ENCODE measurements around the gene CCDC60.

CCDC60 gene

DNA sequence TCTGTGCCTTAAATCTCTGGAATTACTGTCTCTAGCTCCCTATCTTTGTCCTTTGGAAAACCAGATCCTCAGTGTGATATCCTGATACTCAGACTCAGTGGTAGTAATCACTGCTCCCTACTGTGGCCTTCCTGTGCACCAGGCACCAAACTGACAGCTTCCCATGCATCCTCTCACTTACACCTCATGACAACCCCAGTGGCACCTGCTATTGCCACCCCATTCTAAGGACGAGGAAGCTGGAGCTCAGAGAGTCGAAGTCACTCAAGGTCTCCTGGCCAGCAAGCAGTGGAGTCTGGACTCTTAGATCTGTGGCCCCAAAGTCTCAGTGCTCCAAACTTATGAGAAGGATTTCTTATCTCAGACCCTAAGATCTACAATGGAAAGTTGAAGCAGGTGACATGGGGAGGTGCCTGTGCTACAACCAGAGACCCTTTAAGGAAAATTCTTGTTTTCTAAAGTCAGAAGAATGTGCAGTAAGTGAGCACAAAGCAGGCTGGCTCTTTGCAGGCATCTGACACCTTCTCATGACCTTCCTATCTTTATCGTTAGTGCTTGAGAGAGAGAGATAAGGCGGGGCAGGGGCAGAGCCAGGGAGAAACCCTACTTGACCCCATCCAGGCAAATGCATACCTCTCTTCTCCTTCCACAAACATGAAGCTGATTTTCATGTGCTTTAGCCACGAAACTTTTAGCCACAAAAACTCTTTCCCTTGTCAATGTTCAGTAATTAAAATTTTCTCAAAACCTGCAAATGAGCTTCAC lies 47.1 kb downstream of the CCDC60 start:
- Histone ChIP-seq H3K4ac (ENCODE audit: low read depth, low read length) (no peak overlapping the region), H2BK5ac (ENCODE audit: low read length) (no peak overlapping the region), H3K4me3 (ENCODE audit: low read length) (no peak overlapping the region), H3K27me3 (ENCODE audit: insufficient read depth, low read length, poor library complexity) (no peaks in the 10 kb centered on the region), H3K27ac (ENCODE audit: low read depth, low read length) (no peak overlapping the region), H3K56ac (ENCODE audit: low read length) (no peak overlapping the region), H3K9ac (ENCODE audit: low read length) (no peak overlapping the region), H3K79me1 (ENCODE audit: low read length) (no peaks in the 10 kb centered on the region), H3K36me3 (ENCODE audit: control insufficient read depth, insufficient read depth, low read length) (no peaks in the 10 kb centered on the region), H3K4me2 (ENCODE audit: low read length) (no peak overlapping the region), H4K8ac (ENCODE audit: low read depth, low read length) (no peak overlapping the region), H3K18ac (ENCODE audit: low read length) (no peak overlapping the region), H4K5ac (ENCODE audit: low read length) (no peak overlapping the region), H2AK5ac (ENCODE audit: low read length) (no peak overlapping the region), H3K23ac (ENCODE audit: low read length) (no peak overlapping the region), H2BK120ac (ENCODE audit: low read depth, low read length) (no peak overlapping the region), H2BK15ac (replicated peaks; ENCODE audit: low read depth) (no peak overlapping the region), H3K79me2 (ENCODE audit: control insufficient read depth, insufficient read depth, low read length) (no peaks in the 10 kb centered on the region), H3K4me1 (ENCODE audit: control insufficient read depth, low read depth, low read length) (no peaks in the 10 kb centered on the region)
- WGBS (ENCODE audit: extremely low coverage, insufficient coverage, low lambda C conversion rate) = no CpG with 5 or more reads among the region's 5 CpGs
- peak; percentile 62 for DNase-seq

DNA sequence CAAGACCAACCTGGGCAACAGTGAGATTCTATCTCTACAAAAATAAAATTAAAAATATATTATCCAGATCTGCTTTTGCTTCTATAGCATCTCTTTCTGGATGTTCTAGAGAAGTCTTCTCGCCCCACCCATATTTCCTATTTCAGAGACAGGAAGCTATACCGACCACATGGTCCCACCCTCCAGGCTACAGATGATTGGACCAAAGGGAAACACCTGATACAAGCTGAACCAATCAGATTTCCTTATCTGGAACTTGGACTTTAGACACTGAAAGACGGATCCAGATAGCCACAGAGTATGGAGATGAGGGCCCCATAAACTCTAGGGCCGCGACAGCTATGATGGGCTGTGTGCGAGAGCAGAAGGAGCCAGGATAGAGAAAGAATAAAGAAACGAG lies 48.7 kb downstream of the CCDC60 start:
- no peaks in the 10 kb centered on the region for H3K36me3 ChIP-seq (ENCODE audit: control insufficient read depth, insufficient read depth, low read length)
- H2AK5ac ChIP-seq (ENCODE audit: low read length) = no peak overlapping the region
- no CpG with 5 or more reads among the region's 7 CpGs for WGBS (ENCODE audit: extremely low coverage, insufficient coverage, low lambda C conversion rate)
- no peak for DNase-seq
- H3K4me1 ChIP-seq (ENCODE audit: control insufficient read depth, low read depth, low read length) = no peaks in the 10 kb centered on the region
- no peak overlapping the region for H3K4me3 ChIP-seq (ENCODE audit: low read length)
- no peaks in the 10 kb centered on the region for H3K27me3 ChIP-seq (ENCODE audit: insufficient read depth, low read length, poor library complexity)
- H3K9ac ChIP-seq (ENCODE audit: low read length) = no peak overlapping the region
- H3K27ac ChIP-seq (ENCODE audit: low read depth, low read length) = no peak overlapping the region
- H3K79me1 ChIP-seq (ENCODE audit: low read length) = no peaks in the 10 kb centered on the region
- no peak overlapping the region for H2BK5ac ChIP-seq (ENCODE audit: low read length)
- H4K8ac ChIP-seq (ENCODE audit: low read depth, low read length) = no peak overlapping the region
- no peak overlapping the region for H3K18ac ChIP-seq (ENCODE audit: low read length)
- no peak overlapping the region for H2BK120ac ChIP-seq (ENCODE audit: low read depth, low read length)
- H3K79me2 ChIP-seq (ENCODE audit: control insufficient read depth, insufficient read depth, low read length) = no peaks in the 10 kb centered on the region
- H3K56ac ChIP-seq (ENCODE audit: low read length) = no peak overlapping the region
- no peak overlapping the region for H4K5ac ChIP-seq (ENCODE audit: low read length)
- no peak overlapping the region for H2BK15ac ChIP-seq (replicated peaks; ENCODE audit: low read depth)
- H3K4me2 ChIP-seq (ENCODE audit: low read length) = no peak overlapping the region
- no peak overlapping the region for H3K4ac ChIP-seq (ENCODE audit: low read depth, low read length)
- H3K23ac ChIP-seq (ENCODE audit: low read length) = no peak overlapping the region

DNA sequence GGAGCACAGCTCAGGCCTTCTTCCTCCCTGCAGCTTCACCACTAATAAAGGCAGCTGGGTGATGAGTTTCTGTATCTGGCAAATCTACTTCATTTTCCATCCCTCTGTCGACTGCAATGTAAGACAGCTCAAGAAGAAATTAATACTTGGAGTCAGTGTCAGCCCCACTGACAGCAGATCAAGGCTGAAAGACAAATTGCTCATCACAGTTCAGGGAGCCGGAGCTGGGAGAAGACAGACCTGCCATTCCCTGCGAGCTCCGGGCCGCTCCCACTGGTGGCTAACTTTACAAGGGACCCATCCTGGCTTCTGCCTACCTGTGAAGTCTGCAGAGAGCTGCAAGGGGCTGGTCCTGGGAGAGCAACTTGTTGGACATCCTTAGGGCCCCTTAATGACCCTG lies 49.8 kb downstream of the CCDC60 start:
- no peaks in the 10 kb centered on the region for H3K79me1 ChIP-seq (ENCODE audit: low read length)
- H3K79me2 ChIP-seq (ENCODE audit: control insufficient read depth, insufficient read depth, low read length) = no peaks in the 10 kb centered on the region
- DNase-seq = no peak
- no peak overlapping the region for H4K5ac ChIP-seq (ENCODE audit: low read length)
- no peaks in the 10 kb centered on the region for H3K27me3 ChIP-seq (ENCODE audit: insufficient read depth, low read length, poor library complexity)
- no peak overlapping the region for H3K18ac ChIP-seq (ENCODE audit: low read length)
- no peak overlapping the region for H2BK15ac ChIP-seq (replicated peaks; ENCODE audit: low read depth)
- H2BK120ac ChIP-seq (ENCODE audit: low read depth, low read length) = no peak overlapping the region
- no peak overlapping the region for H3K27ac ChIP-seq (ENCODE audit: low read depth, low read length)
- no peaks in the 10 kb centered on the region for H3K36me3 ChIP-seq (ENCODE audit: control insufficient read depth, insufficient read depth, low read length)
- no peak overlapping the region for H4K8ac ChIP-seq (ENCODE audit: low read depth, low read length)
- no peak overlapping the region for H3K23ac ChIP-seq (ENCODE audit: low read length)
- H3K4ac ChIP-seq (ENCODE audit: low read depth, low read length) = no peak overlapping the region
- no peak overlapping the region for H3K9ac ChIP-seq (ENCODE audit: low read length)
- no peak overlapping the region for H2AK5ac ChIP-seq (ENCODE audit: low read length)
- H3K4me3 ChIP-seq (ENCODE audit: low read length) = no peak overlapping the region
- H3K4me1 ChIP-seq (ENCODE audit: control insufficient read depth, low read depth, low read length) = no peaks in the 10 kb centered on the region
- H3K56ac ChIP-seq (ENCODE audit: low read length) = no peak overlapping the region
- H3K4me2 ChIP-seq (ENCODE audit: low read length) = no peak overlapping the region
- no peak overlapping the region for H2BK5ac ChIP-seq (ENCODE audit: low read length)
- no CpG with 5 or more reads among the region's 5 CpGs for WGBS (ENCODE audit: extremely low coverage, insufficient coverage, low lambda C conversion rate)

DNA sequence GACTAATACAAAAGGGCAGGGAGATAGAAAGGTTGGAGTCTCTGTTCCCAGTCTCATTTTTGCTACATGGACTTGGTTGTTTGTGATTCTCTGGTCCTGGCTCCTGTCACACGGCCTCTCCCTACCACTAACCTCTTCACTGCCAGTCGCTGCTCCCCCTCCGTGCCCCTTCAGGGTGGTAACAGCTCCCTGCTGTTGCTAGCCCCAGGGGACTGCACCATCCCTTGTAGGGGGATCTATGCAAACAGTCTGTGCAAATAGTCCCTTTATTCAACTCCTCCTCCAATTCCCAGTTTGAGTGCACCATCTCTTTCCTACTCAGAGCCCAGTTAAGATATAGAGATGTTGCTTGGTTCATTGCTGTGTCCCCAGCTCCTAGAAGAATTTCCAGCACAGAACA lies 51.1 kb downstream of the CCDC60 start:
- Histone ChIP-seq H3K18ac (ENCODE audit: low read length) (no peak overlapping the region), H4K8ac (ENCODE audit: low read depth, low read length) (no peak overlapping the region), H2BK15ac (replicated peaks; ENCODE audit: low read depth) (no peak overlapping the region), H3K56ac (ENCODE audit: low read length) (no peak overlapping the region), H4K5ac (ENCODE audit: low read length) (no peak overlapping the region), H3K79me1 (ENCODE audit: low read length) (no peaks in the 10 kb centered on the region), H2BK5ac (ENCODE audit: low read length) (no peak overlapping the region), H3K4ac (ENCODE audit: low read depth, low read length) (no peak overlapping the region), H3K9ac (ENCODE audit: low read length) (no peak overlapping the region), H3K23ac (ENCODE audit: low read length) (no peak overlapping the region), H3K4me1 (ENCODE audit: control insufficient read depth, low read depth, low read length) (no peaks in the 10 kb centered on the region), H3K27me3 (ENCODE audit: insufficient read depth, low read length, poor library complexity) (no peaks in the 10 kb centered on the region), H3K79me2 (ENCODE audit: control insufficient read depth, insufficient read depth, low read length) (no peaks in the 10 kb centered on the region), H3K27ac (ENCODE audit: low read depth, low read length) (no peak overlapping the region), H3K36me3 (ENCODE audit: control insufficient read depth, insufficient read depth, low read length) (no peaks in the 10 kb centered on the region), H2AK5ac (ENCODE audit: low read length) (no peak overlapping the region), H3K4me3 (ENCODE audit: low read length) (no peak overlapping the region), H3K4me2 (ENCODE audit: low read length) (no peak overlapping the region), H2BK120ac (ENCODE audit: low read depth, low read length) (no peak overlapping the region)
- no peak for DNase-seq
- no CpG with 5 or more reads among the region's 3 CpGs for WGBS (ENCODE audit: extremely low coverage, insufficient coverage, low lambda C conversion rate)

DNA sequence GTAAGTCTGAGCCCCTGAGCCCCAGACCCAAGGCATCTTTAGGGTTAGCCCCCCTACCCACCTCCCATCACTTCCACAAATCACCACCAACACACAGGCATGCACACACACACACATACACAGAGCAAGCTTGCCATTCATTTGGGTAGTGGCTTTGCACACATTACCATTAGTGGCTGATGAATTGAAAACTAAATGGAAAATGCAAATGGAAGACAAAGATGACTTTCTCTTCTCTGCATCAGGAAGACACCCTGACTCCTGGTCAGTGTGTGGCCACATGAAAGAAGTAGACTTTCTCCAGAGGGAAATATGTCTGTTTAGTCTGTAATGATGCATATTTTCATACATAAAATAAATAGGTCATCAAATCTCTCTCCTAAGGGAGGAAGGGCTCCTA lies 55.2 kb downstream of the CCDC60 start:
- Histone ChIP-seq H3K79me2 (ENCODE audit: control insufficient read depth, insufficient read depth, low read length) (no peaks in the 10 kb centered on the region), H3K23ac (ENCODE audit: low read length) (no peak overlapping the region), H3K56ac (ENCODE audit: low read length) (no peak overlapping the region), H4K8ac (ENCODE audit: low read depth, low read length) (no peak overlapping the region), H2AK5ac (ENCODE audit: low read length) (no peak overlapping the region), H2BK120ac (ENCODE audit: low read depth, low read length) (no peak overlapping the region), H3K4me3 (ENCODE audit: low read length) (no peak overlapping the region), H3K4ac (ENCODE audit: low read depth, low read length) (no peak overlapping the region), H3K27me3 (ENCODE audit: insufficient read depth, low read length, poor library complexity) (no peaks in the 10 kb centered on the region), H3K18ac (ENCODE audit: low read length) (no peak overlapping the region), H3K36me3 (ENCODE audit: control insufficient read depth, insufficient read depth, low read length) (no peaks in the 10 kb centered on the region), H3K27ac (ENCODE audit: low read depth, low read length) (no peak overlapping the region), H3K4me2 (ENCODE audit: low read length) (no peak overlapping the region), H2BK15ac (replicated peaks; ENCODE audit: low read depth) (no peak overlapping the region), H3K4me1 (ENCODE audit: control insufficient read depth, low read depth, low read length) (no peaks in the 10 kb centered on the region), H2BK5ac (ENCODE audit: low read length) (no peak overlapping the region), H3K79me1 (ENCODE audit: low read length) (no peaks in the 10 kb centered on the region), H4K5ac (ENCODE audit: low read length) (no peak overlapping the region), H3K9ac (ENCODE audit: low read length) (no peak overlapping the region)
- DNase-seq = no peak

DNA sequence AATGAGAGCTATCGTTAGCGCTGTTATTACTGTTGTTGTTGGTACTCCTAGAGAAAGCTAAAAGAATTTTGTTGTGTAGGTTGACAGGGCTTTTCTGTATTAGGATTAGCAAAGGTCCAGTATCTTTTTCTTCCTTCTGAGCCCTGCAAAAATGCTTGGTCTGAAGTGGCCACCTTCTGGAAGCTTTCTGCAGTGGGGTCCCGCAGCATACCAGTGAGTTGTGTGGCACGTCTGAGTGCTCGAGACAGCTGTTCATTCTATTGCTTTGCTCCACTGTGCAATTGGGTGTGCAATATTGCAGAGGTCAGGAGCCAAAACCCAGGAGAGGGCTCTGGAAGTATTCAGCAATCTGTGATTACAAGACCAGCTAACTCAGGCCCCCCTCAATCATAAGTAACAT lies 57.1 kb downstream of the CCDC60 start:
- Histone ChIP-seq H2AK5ac (ENCODE audit: low read length) (no peak overlapping the region), H3K4me2 (ENCODE audit: low read length) (no peak overlapping the region), H3K18ac (ENCODE audit: low read length) (no peak overlapping the region), H3K4ac (ENCODE audit: low read depth, low read length) (no peak overlapping the region), H3K4me3 (ENCODE audit: low read length) (no peak overlapping the region), H3K79me2 (ENCODE audit: control insufficient read depth, insufficient read depth, low read length) (no peaks in the 10 kb centered on the region), H2BK120ac (ENCODE audit: low read depth, low read length) (no peak overlapping the region), H4K5ac (ENCODE audit: low read length) (no peak overlapping the region), H3K56ac (ENCODE audit: low read length) (no peak overlapping the region), H3K23ac (ENCODE audit: low read length) (no peak overlapping the region), H3K9ac (ENCODE audit: low read length) (no peak overlapping the region), H3K79me1 (ENCODE audit: low read length) (no peaks in the 10 kb centered on the region), H3K27ac (ENCODE audit: low read depth, low read length) (no peak overlapping the region), H2BK5ac (ENCODE audit: low read length) (no peak overlapping the region), H3K36me3 (ENCODE audit: control insufficient read depth, insufficient read depth, low read length) (no peaks in the 10 kb centered on the region), H4K8ac (ENCODE audit: low read depth, low read length) (no peak overlapping the region), H2BK15ac (replicated peaks; ENCODE audit: low read depth) (no peak overlapping the region), H3K27me3 (ENCODE audit: insufficient read depth, low read length, poor library complexity) (no peaks in the 10 kb centered on the region), H3K4me1 (ENCODE audit: control insufficient read depth, low read depth, low read length) (no peaks in the 10 kb centered on the region)
- DNase-seq = no peak
- no CpG with 5 or more reads among the region's 5 CpGs for WGBS (ENCODE audit: extremely low coverage, insufficient coverage, low lambda C conversion rate)

All from mesendoderm (in vitro differentiated cells).